Measurements from ENCODE around the gene DPP10.
"Not testable (repeated sequence)": the region's sequence is repeated elsewhere in the genome, so short reads cannot be mapped to it uniquely, and the experiment has no call there.

DPP10 gene

GRCh38 chr2:115034801-115035200 lies 592.4 kb downstream of the DPP10 start:
- no peak for DNase-seq

DNA sequence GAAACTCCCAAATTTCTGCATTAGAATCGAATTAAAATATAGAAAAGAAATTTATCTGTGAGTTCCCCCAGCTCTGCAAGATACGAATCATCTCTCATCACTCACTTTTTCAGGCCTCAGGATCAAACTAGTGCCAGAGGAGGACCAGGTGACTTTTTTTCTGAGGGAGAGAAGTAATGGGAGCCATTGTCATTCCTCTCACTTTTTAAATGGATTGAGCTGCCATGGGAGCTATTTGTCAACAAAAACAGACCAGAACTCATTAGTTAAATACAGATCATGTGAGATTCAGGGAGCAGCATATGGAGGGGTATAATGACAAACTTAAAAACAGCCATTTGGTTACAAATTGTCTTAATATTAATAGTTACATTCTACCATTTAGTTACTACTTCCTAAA lies 594.4 kb downstream of the DPP10 start:
- no peak for DNase-seq

DNA sequence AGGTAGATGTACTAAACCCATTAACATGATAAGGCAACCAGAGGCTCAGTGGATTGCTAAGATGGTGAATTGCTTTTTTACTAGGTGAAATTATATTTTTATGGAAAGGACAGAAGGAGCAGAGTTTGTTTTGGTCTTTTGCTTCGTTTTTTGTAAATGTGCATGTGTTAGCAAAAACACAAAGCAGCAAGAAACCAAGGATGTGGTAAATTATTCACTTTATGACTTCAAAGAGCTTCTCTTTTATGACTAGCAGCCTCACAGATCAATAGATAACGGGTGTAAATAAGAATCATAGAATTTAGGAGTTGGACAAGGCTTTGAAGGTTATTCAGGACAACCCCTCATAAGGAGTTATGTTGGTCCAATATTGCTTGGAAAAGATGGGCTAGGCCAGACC lies 615.0 kb downstream of the DPP10 start:
- DNase-seq, result no peak

DNA sequence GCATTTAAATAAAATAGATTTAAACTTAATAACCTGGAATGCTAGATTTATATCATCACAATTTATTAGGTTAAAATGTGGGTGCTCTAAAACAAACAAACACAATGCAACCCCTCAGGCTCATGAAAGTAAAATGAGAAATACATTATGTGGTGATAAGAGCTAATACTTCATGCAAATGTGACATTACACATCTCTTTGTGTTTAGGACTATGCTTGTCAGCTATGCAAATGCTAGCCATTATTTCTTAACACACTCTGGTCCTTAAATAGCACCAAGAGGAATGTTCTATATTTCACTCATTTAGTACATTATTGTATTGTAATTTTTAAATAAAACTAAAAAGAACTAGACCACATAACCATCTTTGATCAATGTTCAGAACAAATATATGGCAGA lies 627.6 kb downstream of the DPP10 start:
- DNase-seq, result no peak

DNA sequence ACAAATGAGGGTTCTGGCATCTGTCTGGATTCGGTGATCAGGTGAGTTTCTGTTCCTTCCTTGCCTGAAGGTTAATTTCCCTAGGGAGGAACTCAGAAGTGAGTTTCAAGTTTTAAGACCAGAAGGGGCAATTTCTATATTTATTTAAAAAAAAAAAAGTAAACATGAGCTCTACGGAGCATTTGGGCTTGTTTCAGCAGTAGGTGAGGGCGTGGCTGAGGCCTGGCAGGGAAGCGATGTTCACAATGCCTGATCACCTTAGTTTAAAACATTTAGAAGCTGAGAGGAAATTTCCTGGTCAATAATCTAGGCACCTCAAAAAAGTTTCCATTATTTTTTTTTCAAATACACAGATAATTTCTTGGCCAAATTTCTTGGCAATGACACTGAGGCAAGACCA lies 629.1 kb downstream of the DPP10 start:
- DNase-seq, result no peak

- no peak for DNase-seq
Observed at GRCh38 chr2:115075800-115076199, 633.4 kb downstream of the DPP10 start.

DNA sequence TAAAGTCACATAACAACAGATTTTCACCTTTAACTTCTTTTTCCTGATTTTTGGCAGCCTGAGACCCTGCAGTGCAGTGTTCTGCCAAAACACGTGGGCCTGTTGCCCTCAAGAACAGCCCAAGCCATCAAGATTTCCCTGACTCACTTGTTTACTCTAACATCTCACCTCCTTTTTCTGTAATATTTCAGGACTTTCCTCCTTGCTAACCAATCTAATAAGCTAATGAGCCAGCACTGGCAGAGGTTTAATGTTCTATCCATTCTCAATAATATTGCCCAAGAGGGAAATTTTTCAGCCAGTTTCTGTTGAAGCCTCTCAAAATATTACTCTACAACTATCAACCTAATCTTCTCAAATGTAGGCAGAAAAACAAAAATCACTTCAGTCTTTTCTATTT lies 635.2 kb downstream of the DPP10 start:
- no peak for DNase-seq

DNA sequence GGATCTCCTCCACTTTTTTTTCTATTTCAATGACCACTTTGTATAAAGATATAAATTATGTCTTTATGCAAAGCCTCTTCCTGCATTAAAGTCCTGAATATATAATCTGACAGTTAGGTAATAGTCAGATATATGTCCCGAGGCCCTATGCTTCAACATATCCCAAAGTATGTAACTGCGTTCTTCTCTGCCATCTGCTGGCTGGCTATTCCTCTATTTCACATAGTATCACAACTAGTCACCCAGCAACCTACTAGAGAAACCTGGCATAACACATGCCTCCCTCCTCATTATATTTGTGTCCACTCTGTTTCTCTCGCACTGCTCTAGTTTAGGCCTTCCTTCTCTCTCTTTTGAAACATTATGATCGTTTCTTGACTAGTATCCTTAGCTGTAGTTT lies 640.8 kb downstream of the DPP10 start:
- DNase-seq, result no peak

GRCh38 chr2:115083711-115084110 lies 641.3 kb downstream of the DPP10 start:
- no peak for DNase-seq

- DNase-seq, result no peak
Observed at GRCh38 chr2:115084446-115084845, 642.0 kb downstream of the DPP10 start.

DNA sequence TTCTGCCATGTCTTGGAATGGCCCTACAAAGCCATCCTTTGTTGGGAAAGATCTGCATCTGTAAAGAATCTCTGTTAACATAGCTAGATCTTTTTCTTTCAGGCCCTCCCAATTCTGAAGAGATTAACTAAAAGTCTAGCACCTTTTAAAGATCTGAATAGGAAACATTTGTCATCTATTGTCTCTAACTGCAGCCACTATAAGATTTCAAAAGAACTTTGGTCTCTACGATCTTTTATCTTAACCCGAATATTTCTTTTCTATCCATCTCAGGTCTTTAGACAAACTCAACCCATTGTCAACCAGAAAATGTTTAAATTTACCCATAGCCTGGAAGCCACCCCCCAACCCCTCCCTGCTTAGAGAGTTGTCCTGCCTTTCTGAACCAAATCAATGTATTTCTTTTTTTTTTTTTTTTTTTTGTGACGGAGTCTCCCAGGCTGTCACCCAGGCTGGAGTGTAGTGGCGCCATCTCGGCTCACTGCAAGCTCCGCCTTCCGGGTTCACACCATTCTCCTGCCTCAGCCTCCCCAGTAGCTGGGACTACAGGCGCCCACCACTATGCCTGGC lies 643.7 kb downstream of the DPP10 start:
- DNase-seq, result not testable (repeated sequence)

DNA sequence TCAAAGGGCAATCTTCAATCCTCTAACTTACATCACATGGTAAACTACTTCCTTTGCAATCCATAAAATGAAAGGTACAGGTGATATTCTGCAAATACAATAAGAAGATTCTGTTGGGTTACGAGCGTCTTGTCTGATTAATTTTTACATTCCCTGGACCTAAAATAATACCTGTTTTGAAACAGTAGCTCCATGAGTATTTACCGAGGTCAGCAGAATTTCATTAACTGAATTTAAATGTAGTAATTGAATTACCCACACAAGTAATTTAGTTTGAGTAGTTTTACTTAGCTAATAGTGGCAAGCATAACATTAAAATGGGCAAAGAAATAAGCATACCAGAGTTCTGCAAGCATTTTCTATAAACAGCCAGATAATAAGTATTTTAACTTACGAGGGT lies 652.0 kb downstream of the DPP10 start:
- DNase-seq, result no peak

- DNase-seq, result no peak
Observed at GRCh38 chr2:115105966-115106365, 663.5 kb downstream of the DPP10 start.

GRCh38 chr2:115115135-115115534 lies 672.7 kb downstream of the DPP10 start:
- no peak for DNase-seq

DNA sequence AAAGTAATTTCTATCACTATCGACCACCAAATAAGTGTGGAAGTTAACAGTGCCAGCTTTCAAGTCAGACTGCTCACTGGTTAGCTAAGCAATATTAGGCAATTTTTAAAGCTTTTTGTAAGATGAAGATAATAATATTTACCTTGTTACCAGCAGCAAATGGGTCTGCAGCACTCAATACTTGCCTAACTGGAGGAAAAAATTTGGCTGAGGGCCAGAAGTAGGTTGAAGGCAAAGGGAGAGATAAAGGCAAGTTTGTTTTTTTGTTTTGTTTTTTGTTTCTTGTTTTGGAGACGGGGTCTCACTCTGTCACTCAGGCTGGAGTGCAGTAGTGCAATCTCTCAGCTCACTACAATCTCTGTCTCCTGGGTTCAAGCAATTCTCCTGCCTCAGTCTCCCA lies 675.9 kb downstream of the DPP10 start:
- DNase-seq, result no peak

DNA sequence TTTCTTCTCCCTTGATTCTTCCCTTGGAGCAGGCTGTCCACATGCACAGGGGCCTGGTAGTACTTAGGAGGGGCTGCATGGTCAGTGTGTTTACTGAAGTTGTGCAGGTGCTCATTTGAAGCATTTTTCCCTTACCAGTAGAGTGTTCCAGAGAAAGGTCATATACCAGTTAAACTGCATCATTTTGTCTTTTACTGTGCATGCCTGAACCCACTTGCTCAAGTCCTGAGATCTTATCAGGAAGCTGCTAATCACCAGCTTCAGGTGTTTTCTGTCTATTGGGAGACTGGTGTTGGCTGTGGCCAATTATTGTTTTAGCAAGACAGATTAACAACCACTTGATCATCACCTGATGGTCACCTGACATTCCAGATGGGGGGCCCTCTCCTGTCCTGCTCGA lies 676.6 kb downstream of the DPP10 start:
- DNase-seq, result no peak

GRCh38 chr2:115122701-115123100 lies 680.3 kb downstream of the DPP10 start:
- DNase-seq, result no peak

GRCh38 chr2:115124817-115125216 lies 682.4 kb downstream of the DPP10 start:
- DNase-seq, result no peak

DNA sequence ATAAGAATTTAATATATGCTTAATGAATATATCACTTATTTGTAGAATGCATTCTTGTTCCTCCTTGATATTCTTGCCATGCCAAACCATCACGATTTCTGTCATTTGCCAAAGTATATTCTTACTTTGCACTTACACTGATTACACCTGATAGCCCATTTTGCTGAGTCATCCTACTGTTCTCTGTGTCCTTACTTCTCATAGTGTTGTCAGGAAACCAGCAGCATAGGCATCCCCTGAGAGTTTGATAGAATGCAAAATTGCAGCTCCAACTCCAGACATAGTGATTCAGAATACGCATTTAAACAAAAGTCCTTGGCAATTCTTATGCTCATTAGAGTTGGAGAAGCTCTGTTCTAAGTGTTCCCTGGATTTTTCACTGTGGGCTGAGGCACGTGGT lies 687.1 kb downstream of the DPP10 start:
- DNase-seq, result no peak

GRCh38 chr2:115160531-115161080 lies 718.2 kb downstream of the DPP10 start:
- no peak for DNase-seq

GRCh38 chr2:115161081-115161770 lies 718.8 kb downstream of the DPP10 start:
- no peak for DNase-seq

GRCh38 chr2:115161771-115162493 lies 719.5 kb downstream of the DPP10 start:
- no peak for DNase-seq

GRCh38 chr2:115162494-115163293 lies 720.3 kb downstream of the DPP10 start:
- DNase-seq, result no peak
